Glomerular visceral epithelial cell (primary cell): ENCODE data around the gene TMTC4.
"Not testable (repeated sequence)": the region's sequence is repeated elsewhere in the genome, so short reads cannot be mapped to it uniquely, and the experiment has no call there.

Experiments
- DNase-seq: peaks from one replicate; pipeline ENCODE4 v3.0.0-alpha.2; 2016; ENCODE audit errors: extremely low spot score

TMTC4 gene

GRCh38 chr13:100584896-100585295, 89.7 kb downstream of the TMTC4 start:
- DNase-seq, result no peak

- no peak for DNase-seq
Measured at GRCh38 chr13:100581504-100581903, 93.1 kb downstream of the TMTC4 start.

- DNase-seq, result no peak
Measured at GRCh38 chr13:100581030-100581429, 93.6 kb downstream of the TMTC4 start.

DNA sequence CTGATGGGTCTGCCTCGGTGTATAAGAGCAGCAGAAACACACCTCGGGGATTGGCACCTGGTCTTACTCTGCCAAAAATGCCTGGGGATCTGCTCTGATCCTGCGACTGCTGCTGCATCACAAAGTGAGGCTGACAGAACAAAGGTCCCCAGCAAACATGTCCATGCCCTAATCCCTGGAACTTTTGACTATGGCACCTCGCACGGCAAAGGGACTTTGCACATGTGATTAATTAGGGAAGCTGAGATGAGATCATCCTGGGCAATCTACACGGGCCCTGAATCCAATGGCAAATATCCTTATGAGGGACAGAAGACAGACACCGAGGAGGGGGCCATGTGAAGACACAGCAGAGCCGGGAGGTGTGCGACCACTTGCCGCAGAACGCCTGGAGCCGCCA, 94.5 kb downstream of the TMTC4 start:
- DNase-seq, result no peak

DNA sequence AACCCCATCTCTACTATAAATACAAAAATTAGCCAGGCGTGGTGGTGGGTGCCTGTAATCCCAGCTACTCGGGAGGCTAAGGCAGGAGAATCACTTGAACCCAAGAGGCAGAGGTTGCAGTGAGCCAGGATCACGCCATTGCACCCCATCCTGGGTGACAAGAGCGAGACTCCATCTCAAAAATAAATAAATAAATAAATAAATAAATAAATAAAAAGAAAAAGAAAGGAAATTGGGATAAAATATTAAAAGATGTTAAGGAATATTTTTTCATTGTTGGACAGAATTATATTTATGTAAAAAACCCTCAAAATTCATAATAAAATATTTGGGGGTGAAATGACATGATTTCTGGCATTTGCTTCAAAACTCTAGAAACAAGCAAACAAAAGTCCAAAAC, 97.4 kb downstream of the TMTC4 start:
- not testable (repeated sequence) for DNase-seq

- peak; percentile 74 for DNase-seq
Measured at GRCh38 chr13:100573121-100573520, 101.5 kb downstream of the TMTC4 start.

DNA sequence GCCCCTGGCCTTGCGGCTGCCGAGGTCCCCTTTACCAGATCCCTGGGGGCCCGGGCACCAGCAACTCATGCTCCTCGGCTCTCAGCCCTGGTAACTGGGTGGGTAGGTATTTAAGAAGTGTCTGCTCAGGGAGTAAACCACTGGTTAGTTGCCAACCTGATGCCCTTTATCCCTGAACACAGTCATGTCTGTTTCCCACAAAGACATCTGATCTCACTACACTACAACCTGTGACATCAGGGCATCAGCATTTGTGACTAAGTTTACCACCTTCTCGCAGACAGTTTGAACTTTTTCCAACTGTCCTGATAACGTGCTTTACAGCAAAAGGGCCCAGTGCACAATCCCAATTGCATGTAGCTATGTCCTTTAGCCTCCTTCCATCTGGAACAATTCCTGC, 108.1 kb downstream of the TMTC4 start:
- peak; percentile 31 for DNase-seq

DNA sequence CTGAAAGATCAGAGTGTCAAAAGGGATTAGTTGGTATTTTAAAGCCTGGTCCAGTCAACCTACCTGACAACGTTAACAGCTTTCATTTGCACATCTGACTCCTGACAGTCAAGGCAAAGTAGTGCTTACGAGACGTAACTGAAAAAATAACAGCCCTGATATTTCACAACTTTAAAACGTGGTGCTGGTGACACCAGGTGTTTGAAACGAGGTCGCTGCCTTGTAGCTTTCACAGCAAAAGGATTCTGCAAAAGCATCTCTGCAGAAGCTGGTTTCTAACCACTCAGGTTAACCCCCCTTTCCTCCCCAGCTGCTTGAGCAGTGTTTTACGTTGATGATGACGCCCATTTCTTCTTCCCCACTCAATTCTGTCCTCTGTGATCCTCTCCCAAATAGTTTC, 109.3 kb downstream of the TMTC4 start:
- DNase-seq, result no peak

- DNase-seq, result no peak
Measured at GRCh38 chr13:100564444-100565223, 110.0 kb downstream of the TMTC4 start.

DNA sequence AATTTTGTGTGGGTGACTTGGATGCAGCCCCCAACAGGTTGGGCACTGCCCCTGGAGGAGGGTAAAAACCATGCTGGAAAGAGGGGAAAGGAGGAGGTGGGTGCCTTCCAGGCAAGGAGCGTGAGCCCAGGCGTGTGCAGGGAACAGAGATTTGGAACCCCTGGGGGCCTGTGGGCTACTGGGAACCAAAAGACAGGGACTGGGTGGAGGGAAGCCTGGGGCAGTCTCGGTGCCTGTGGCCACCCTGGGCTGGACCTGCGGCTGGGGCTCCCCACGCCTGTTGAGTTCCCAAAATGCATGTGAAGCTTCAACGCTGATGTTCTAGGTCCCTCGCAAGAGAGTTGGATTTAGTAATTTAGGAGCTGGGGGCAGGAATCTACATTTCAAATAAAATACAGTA, 110.8 kb downstream of the TMTC4 start:
- DNase-seq, result no peak

DNA sequence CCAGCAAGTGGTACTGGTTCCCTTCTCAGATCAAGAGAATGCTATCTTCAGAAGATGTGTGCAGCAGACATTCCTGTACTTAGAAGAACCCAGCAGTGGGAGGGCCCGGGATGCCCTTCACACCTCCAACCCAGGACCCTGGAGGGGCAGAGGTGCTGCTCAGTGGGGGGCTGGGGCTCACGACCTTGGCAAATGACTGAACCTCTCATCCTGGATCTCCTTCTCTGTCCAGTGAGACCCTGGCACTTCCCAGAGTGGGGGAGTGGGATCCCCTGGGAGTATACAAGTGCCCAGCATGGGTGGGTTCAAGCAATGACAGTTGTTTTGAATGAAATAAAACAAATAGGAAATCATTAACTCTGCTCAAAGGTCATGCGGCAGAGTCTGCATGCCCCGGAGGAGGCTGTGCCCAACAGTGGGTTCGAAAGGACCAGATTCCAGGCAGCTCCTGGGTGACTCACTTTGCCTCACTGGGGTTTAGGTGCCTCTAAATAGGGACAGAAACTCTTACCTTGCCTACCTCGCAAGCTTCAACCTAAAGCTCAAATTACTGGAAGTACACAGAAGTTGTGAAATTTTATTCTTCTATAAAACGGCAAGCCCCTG, 112.9 kb downstream of the TMTC4 start:
- DNase-seq, result no peak

- DNase-seq, result no peak
Measured at GRCh38 chr13:100561158-100561499, 113.5 kb downstream of the TMTC4 start.

- no peak for DNase-seq
Measured at GRCh38 chr13:100560498-100561157, 114.0 kb downstream of the TMTC4 start.

GRCh38 chr13:100559886-100560285, 114.7 kb downstream of the TMTC4 start:
- no peak for DNase-seq
